CD8-positive, alpha-beta memory T cell (primary cell): ENCODE data around the gene SMC3. TPM values are rescaled to one million over a fixed set of nuclear protein-coding genes. Genes with fewer than 3 reads are reported as not detected.
"Not testable (repeated sequence)": the region's sequence is repeated elsewhere in the genome, so short reads cannot be mapped to it uniquely, and the experiment has no call there.

Source experiments
- CTCF ChIA-PET: fragments of 350-600 bp; sonication (Branson Sonifier 250); formaldehyde crosslinking; loops from one replicate; lab custom pipeline; 2021; ENCODE audit warnings: antibody characterized with exemption; lab: Charles Lee
- POLR2A ChIA-PET: fragments of 350-600 bp; sonication (Branson Sonifier 250); formaldehyde crosslinking; loops from one replicate; lab custom pipeline; 2021; ENCODE audit warnings: antibody characterized with exemption; lab: Charles Lee
- DNase-seq, 5 donors: peaks; one replicate each; pipeline versions ENCODE4 v3.0.0 to v3.0.0-alpha.2; 2020 to 2022; ENCODE audit warnings: mixed read lengths in 1 of 5
- H3K27ac ChIP-seq: one replicate; pipeline ENCODE4 v1.7.0; 2013; ENCODE audit warnings: low read depth, mild to moderate bottlenecking, low read length, moderate library complexity
- H3K27me3 ChIP-seq: 2 replicates; pipeline ENCODE4 v1.7.0; 2013; ENCODE audit warnings: low read length, mild to moderate bottlenecking; ENCODE audit not compliant: insufficient read depth, poor library complexity, severe bottlenecking
- H3K36me3 ChIP-seq: 2 replicates; pipeline ENCODE4 v1.7.0; 2013; ENCODE audit warnings: mild to moderate bottlenecking, low read length, moderate library complexity; ENCODE audit not compliant: insufficient read depth
- H3K4me1 ChIP-seq: 2 replicates; pipeline ENCODE4 v1.7.0; 2013; ENCODE audit warnings: mild to moderate bottlenecking, low read length, moderate library complexity; ENCODE audit not compliant: insufficient read depth
- H3K4me3 ChIP-seq: 2 replicates; pipeline ENCODE4 v1.7.0; 2013; ENCODE audit warnings: mild to moderate bottlenecking, low read length
- H3K9me3 ChIP-seq: 2 replicates; pipeline ENCODE4 v1.7.0; 2013; ENCODE audit warnings: mild to moderate bottlenecking, low read length
- H3K27ac Mint-ChIP-seq, 8 donors: one replicate each; pipeline ENCODE4 v1.8.0; 2020 to 2021; ENCODE audit warnings: mixed read lengths in 8 of 8, mild to moderate bottlenecking in 6 of 8, inconsistent platforms in 3 of 8, moderate library complexity in 3 of 8
- H3K27me3 Mint-ChIP-seq, 2 donors: one replicate each; pipeline ENCODE4 v1.8.0; 2020 to 2021; ENCODE audit warnings: mixed read lengths in 2 of 2, mild to moderate bottlenecking in 1 of 2, moderate library complexity in 1 of 2
- H3K36me3 Mint-ChIP-seq, 3 donors: one replicate each; pipeline ENCODE4 v1.8.0; 2020 to 2021; ENCODE audit warnings: mixed read lengths in 3 of 3, inconsistent platforms in 1 of 3, mild to moderate bottlenecking in 1 of 3
- H3K4me1 Mint-ChIP-seq, 3 donors: one replicate each; pipeline ENCODE4 v1.8.0; 2020 to 2021; ENCODE audit warnings: mixed read lengths in 3 of 3, inconsistent platforms in 1 of 3, mild to moderate bottlenecking in 1 of 3
- H3K4me3 Mint-ChIP-seq, 7 donors: one replicate each; pipeline ENCODE4 v1.8.0; 2020 to 2021; ENCODE audit warnings: mixed read lengths in 7 of 7, mild to moderate bottlenecking in 6 of 7, moderate library complexity in 4 of 7, inconsistent platforms in 2 of 7
- H3K9me3 Mint-ChIP-seq, 5 donors: one replicate each; pipeline ENCODE4 v1.8.0; 2020 to 2022; ENCODE audit warnings: mixed read lengths in 5 of 5, mild to moderate bottlenecking in 3 of 5, moderate library complexity in 2 of 5, inconsistent platforms in 1 of 5
- polyA plus RNA-seq: library from polyadenylated mRNA; unstranded; fragments of 300-500 nt; fragmentation: Illumina TruSeq; gene quantifications from one replicate; pipeline ENCODE4 v1.2.3, GENCODE V29; 2021
- total RNA-seq, 2 experiments: library from RNA; stranded (reverse); gene quantifications; one replicate each; pipeline ENCODE4 v1.2.3, GENCODE V29; 2021

The SMC3 gene
- total and polyA plus RNA-seq, 3 experiments from 2014 or later = 77.7 to 102 (median 77.9) TPM

DNA sequence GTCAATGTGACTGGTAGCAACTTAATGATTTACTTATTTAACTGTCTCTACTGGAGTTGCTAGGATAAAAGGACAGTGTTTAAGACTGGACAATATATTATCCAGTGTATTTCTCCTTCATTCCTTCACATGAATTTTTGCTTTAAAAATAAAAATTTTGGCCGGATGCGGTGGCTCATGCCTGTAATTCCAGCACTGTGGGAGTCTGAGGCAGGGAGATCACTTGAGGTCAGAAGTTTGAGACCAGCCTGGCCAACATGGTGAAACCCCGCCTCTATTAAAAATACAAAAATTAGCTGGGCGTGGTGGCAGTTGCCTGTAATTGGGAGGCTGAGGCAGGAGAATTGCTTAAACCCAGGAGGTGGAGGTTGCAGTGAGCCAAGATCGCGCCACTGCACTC is 71.6 kb downstream of the SMC3 start:
- H3K27ac Mint-ChIP-seq, H3K4me3 Mint-ChIP-seq, H3K36me3 ChIP-seq, POLR2A ChIA-PET, DNase-seq, H3K4me3 ChIP-seq, H3K27ac ChIP-seq, H3K36me3 Mint-ChIP-seq, H3K9me3 ChIP-seq, H3K9me3 Mint-ChIP-seq: not testable (repeated sequence)
- H3K27me3 Mint-ChIP-seq = peaks cover 19 to 57% of the 10 kb centered on the region in 2 donors
- H3K4me1 ChIP-seq = peaks cover 21% of the 10 kb centered on the region
- H3K4me1 Mint-ChIP-seq = peaks cover 17 to 32% (median 29%) of the 10 kb centered on the region in 3 donors
- peaks cover 16% of the 10 kb centered on the region for H3K27me3 ChIP-seq
- CTCF ChIA-PET = interaction anchor here (1.5 kb wide), 1 partner anchor 25 kb away, joined by 3 read pairs; no protein-coding TSS in a partner anchor

DNA sequence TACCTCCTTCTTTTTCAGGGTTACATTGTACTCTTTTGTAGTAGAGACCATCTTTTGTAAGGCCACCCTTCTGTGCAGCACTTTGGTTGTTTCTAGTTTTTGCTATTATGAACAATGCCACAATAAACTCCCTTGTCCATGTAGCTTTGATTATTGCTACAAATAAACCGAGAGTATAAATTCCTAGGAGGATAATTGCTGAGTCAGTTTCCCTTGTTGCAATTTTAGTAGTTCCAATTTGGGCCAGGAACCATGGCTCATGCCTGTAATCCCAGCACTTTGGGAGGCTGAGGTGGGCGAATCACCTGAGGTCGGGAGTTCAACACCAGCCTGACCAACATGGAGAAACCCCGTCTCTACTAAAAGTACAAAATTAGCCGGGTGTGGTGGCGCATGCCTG is 72.4 kb downstream of the SMC3 start:
- POLR2A ChIA-PET = not testable (repeated sequence)

DNA sequence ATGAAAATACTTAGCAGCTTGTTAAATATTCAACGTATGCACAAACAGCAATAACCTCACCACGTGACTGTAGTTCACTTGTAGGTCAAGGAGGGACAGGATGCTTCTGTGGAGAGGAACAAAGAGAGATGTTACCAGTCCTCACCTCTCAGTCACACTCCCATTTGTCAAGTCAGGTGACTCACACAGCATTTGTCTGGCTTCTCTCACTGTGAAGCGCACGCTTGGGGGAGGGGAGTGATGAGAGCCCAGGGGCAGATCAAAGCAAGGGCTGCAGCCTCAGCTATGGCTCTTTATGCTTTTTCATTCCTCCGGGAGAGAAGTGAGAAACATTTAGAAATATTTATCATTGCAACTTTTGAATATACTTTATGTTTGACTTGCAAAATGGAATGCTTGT is 73.8 kb downstream of the SMC3 start:
- ChIA-PET CTCF (interaction anchor here (1.0 kb wide), 2 partner anchors 10 to 25 kb away, joined by 3 to 4 read pairs; no protein-coding TSS in a partner anchor), POLR2A (no interaction called here)
- H3K4me3 ChIP-seq = no peak overlapping the region
- H3K36me3 ChIP-seq = no peaks in the 10 kb centered on the region
- Mint-ChIP-seq H3K27ac (peak overlapping the region in 1 of 8 donors; percentile 25), H3K9me3 (no peaks in the 10 kb centered on the region), H3K4me1 (peaks cover 20 to 42% (median 38%) of the 10 kb centered on the region in 3 donors), H3K36me3 (no peaks in the 10 kb centered on the region), H3K27me3 (peaks cover 32 to 62% of the 10 kb centered on the region in 2 donors), H3K4me3 (peak overlapping the region in 6 of 7 donors; percentile 13 to 59 (median 44))
- H3K9me3 ChIP-seq = no peaks in the 10 kb centered on the region
- H3K4me1 ChIP-seq = peaks cover 25% of the 10 kb centered on the region
- H3K27me3 ChIP-seq = peaks cover 17% of the 10 kb centered on the region
- H3K27ac ChIP-seq = no peak overlapping the region
- peak in 2 of 5 donors; percentile 16 to 57 for DNase-seq

More for the DNA sequence above, 72.4 kb downstream of the SMC3 start:
- H3K36me3 Mint-ChIP-seq, H3K27ac Mint-ChIP-seq, H3K4me3 Mint-ChIP-seq, H3K9me3 ChIP-seq, H3K9me3 Mint-ChIP-seq, H3K4me3 ChIP-seq, H3K36me3 ChIP-seq, CTCF ChIA-PET, H3K27ac ChIP-seq, DNase-seq: not testable (repeated sequence)
- Histone ChIP-seq H3K27me3 (peaks cover 16% of the 10 kb centered on the region), H3K4me1 (peaks cover 25% of the 10 kb centered on the region)
- peaks cover 19 to 35% (median 33%) of the 10 kb centered on the region in 3 donors for H3K4me1 Mint-ChIP-seq
- peaks cover 22 to 59% of the 10 kb centered on the region in 2 donors for H3K27me3 Mint-ChIP-seq

DNA sequence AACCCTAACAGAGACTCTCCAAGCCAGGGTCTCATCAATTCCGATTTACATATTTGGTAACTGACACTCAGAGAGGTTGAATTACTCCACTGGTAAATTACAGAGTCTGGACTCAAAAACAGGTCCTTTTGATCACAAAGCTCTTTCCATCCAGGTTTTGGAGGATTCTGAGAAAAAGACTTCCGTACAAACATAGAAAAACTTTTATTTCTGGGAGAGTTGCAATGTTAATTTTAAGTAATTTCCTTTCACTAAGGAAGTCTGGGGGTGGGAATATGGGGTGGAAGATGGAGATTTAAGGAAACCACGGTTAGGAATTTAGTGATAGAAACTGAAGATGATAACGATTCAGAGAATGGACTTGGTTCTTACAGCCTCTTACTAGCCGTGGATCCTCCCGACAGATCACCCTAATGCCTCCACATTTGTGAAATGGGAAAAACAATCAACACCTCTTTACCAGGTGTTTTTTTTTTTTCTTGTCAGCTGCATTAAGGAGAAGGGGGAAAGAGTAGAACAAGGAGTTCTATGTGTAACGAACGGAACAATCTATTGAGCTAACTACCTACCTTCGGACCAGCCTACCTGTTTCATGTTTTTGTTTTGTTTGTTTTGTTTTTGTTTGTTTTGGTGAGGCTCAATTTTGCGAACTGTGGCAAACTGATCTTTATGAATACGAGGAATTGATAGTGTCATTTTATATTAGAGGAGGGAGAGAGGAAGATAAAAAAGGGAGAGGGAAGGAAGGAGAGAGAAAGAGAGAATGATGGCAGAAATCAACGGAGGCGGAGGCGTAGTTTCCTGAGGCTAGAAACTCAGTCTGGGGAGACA is 74.9 kb downstream of the SMC3 start:
- Mint-ChIP-seq H3K9me3 (no peaks in the 10 kb centered on the region), H3K4me3 (peak overlapping the region; percentile 37 to 83 (median 73)), H3K4me1 (peaks cover 20 to 42% (median 38%) of the 10 kb centered on the region in 3 donors), H3K36me3 (no peaks in the 10 kb centered on the region), H3K27me3 (peaks cover 36 to 64% of the 10 kb centered on the region in 2 donors), H3K27ac (peak overlapping the region in 1 of 8 donors; percentile 8)
- POLR2A ChIA-PET = no interaction called here
- no peak for DNase-seq
- no peak overlapping the region for H3K27ac ChIP-seq
- no peaks in the 10 kb centered on the region for H3K9me3 ChIP-seq
- no peaks in the 10 kb centered on the region for H3K36me3 ChIP-seq
- peaks cover 25% of the 10 kb centered on the region for H3K4me1 ChIP-seq
- no peak overlapping the region for H3K4me3 ChIP-seq
- CTCF ChIA-PET = no interaction called here
- H3K27me3 ChIP-seq = peaks cover 22% of the 10 kb centered on the region

DNA sequence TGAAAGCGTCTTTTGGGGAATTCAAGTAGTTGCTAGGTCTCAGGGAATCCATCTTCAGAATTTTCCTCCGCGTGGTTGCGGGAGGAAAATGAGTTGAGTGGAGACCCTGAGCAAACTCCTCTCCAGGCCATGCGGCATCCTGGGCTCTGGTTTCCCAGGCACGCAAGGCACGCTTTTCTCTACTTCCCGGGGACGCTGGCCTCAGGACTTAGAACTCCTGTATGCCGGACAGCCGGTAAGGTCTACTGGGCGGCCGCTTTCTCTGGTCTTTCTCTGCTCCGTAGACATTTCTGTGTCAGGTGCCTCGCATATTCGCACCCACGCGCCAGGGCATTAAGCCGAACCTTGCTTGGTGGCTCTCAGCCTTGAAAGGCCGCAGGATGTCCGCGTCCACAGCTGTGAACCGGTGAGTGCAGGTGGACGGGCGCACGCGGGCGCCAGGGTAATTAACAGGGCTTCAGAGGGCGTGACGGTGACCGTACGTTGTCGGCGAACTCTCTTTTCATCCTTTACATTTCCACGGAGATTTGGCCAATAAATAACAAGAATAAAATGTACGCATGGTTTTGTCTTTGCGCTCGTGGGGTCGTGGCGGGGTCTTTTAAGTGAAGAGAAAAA is 75.6 kb downstream of the SMC3 start:
- no peaks in the 10 kb centered on the region for H3K9me3 Mint-ChIP-seq
- ChIA-PET CTCF (no interaction called here), POLR2A (no interaction called here)
- no peak overlapping the region for H3K27ac Mint-ChIP-seq
- H3K27me3 Mint-ChIP-seq = peaks cover 38 to 65% of the 10 kb centered on the region in 2 donors
- no peak overlapping the region for H3K27ac ChIP-seq
- peaks cover 25% of the 10 kb centered on the region for H3K4me1 ChIP-seq
- no peaks in the 10 kb centered on the region for H3K36me3 ChIP-seq
- H3K4me1 Mint-ChIP-seq = peaks cover 20 to 42% (median 38%) of the 10 kb centered on the region in 3 donors
- no peak for DNase-seq
- H3K36me3 Mint-ChIP-seq = no peaks in the 10 kb centered on the region
- H3K27me3 ChIP-seq = peaks cover 23% of the 10 kb centered on the region
- peak overlapping the region; percentile 76 to 89 (median 81) for H3K4me3 Mint-ChIP-seq
- H3K4me3 ChIP-seq = peak overlapping the region; percentile 44
- no peaks in the 10 kb centered on the region for H3K9me3 ChIP-seq

DNA sequence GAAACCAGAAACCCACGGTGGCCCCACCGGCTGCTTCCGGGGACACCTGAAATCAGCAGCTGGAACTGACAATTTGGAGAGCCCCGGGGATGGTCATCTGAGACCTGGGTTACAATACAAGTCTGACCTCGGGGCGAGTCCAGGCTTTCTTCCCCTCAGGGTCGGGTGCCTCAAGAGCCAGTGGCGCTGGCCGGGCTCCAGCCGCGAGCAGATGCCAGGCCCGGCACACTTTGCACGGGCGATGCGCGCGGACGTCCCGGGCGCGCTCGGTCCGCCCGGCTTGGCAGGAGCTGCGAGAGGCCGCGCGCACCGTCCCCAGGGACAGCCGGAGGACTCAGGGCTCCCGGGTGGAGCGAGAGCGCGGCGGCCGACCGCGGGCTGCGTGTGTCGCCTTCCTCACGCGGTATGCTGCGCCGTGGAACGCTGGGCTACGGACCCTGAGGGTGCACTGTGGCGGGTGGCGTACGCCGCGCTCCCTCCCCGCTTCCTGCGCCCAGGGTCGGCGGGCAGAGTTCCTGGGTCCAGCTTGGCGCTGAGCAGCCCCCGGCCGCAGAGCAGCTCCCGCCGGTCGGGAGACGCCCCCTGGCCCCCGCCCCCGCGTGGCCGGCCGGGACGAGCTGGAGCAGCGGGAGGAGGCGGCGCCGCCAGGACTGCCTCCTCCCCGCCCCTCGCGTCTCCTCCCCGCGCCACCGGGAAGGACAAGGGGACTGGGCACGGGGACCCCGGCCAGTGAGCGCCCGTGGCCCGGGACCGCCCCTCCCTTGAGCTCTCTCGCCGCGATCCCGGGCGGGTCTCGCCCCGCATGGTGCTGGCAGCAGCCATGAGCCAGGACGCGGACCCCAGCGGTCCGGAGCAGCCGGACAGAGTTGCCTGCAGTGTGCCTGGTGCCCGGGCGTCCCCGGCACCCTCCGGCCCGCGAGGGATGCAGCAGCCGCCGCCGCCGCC is 76.4 kb downstream of the SMC3 start, which contains the start of gene RBM20:
Gene RBM20 (plus strand): TSS at position 684 of the 945 bp plus-strand sequence. CDS start 119 bp downstream, at position 803.
- CTCF ChIA-PET = interaction anchor here (0.6 kb wide), 1 partner anchor 28 kb away, joined by 3 read pairs; no protein-coding TSS in a partner anchor
- POLR2A ChIA-PET = no interaction called here
- H3K27ac Mint-ChIP-seq = peak within 1 kb of the TSS in 1 of 8 donors; percentile 24
- H3K36me3 Mint-ChIP-seq = no peaks in the 10 kb centered on the region
- H3K4me3 ChIP-seq = peak within 1 kb of the TSS; percentile 44
- DNase-seq = peak in 2 of 5 donors; percentile 10 to 11
- peaks cover 20 to 42% (median 38%) of the 10 kb centered on the region in 3 donors for H3K4me1 Mint-ChIP-seq
- H3K4me1 ChIP-seq = peaks cover 25% of the 10 kb centered on the region
- peaks cover 27% of the 10 kb centered on the region for H3K27me3 ChIP-seq
- no peaks in the 10 kb centered on the region for H3K36me3 ChIP-seq
- H3K27me3 Mint-ChIP-seq = peaks cover 38 to 68% of the 10 kb centered on the region in 2 donors
- H3K4me3 Mint-ChIP-seq = peak within 1 kb of the TSS; percentile 77 to 89 (median 81)
- no peaks in the 10 kb centered on the region for H3K9me3 Mint-ChIP-seq
- peak within 1 kb of the TSS; percentile 45 for H3K27ac ChIP-seq
- H3K9me3 ChIP-seq = no peaks in the 10 kb centered on the region

DNA sequence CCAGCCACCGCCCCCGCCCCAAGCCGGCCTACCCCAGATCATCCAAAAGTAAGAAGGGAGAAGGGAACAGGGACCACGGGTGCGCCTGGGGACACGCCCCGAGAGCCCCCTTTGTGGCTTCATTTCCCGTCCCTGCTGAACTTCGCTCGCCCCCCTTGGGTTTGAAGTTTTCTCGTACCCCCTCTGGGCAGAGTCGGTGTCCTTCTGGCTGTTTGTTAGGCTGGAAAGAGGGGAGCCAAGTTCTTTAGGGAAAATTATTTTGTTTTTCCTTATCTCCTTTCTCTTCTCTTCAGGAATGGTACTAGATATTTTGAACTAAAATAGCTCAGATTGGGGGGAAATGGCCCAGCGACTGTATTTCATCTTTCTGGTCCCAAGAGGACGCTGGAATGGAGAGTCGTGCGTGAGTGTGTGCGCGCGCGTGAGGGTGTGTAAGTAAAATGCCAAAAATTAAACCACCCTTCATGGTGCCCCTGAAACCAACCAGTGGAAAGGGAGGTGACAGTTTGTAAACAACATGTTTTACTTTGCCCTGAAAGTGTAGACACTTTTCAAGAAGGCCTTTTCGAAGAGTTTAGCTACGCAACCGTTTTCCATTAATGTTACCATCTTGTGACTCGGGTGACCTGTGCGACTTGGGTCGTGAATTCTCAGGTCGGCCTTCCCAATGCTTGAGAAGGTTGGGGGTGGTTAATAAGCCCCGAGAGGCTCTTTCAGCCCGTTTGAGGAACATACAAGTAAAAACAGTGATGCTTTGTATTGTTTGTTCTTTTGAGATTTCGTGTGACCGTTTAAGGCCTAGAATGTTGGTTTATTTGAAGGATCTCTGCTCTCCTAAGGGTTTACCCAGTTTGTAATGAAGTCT is 77.3 kb downstream of the SMC3 start:
- H3K4me3 ChIP-seq = no peak overlapping the region
- H3K27me3 ChIP-seq = peaks cover 29% of the 10 kb centered on the region
- H3K27ac ChIP-seq = peak overlapping the region; percentile 45
- ChIA-PET POLR2A (no interaction called here), CTCF (no interaction called here)
- H3K27ac Mint-ChIP-seq = peak overlapping the region in 1 of 8 donors; percentile 24
- H3K9me3 Mint-ChIP-seq = no peaks in the 10 kb centered on the region
- no peaks in the 10 kb centered on the region for H3K36me3 Mint-ChIP-seq
- peaks cover 25% of the 10 kb centered on the region for H3K4me1 ChIP-seq
- H3K36me3 ChIP-seq = no peaks in the 10 kb centered on the region
- H3K4me1 Mint-ChIP-seq = peaks cover 20 to 42% (median 38%) of the 10 kb centered on the region in 3 donors
- H3K9me3 ChIP-seq = no peaks in the 10 kb centered on the region
- peak overlapping the region; percentile 53 to 85 (median 73) for H3K4me3 Mint-ChIP-seq
- H3K27me3 Mint-ChIP-seq = peaks cover 40 to 73% of the 10 kb centered on the region in 2 donors
- DNase-seq = no peak
